Fibroblast of lung (primary cell): ENCODE measurements around the gene TPMT.

Experiments used
- EZH2 ChIP-seq: IDR thresholded peaks from 2 replicates; pipeline ENCODE4 v1.5.1; 2012; ENCODE audit warnings: low read length, control low read depth, mild to moderate bottlenecking; ENCODE audit errors: missing control alignments
- TF ChIP-seq, protein P1 (sequence below), 2 donors: IDR thresholded peaks in 1 of 2; conservative IDR thresholded peaks in 1 of 2; 1 replicate in 1 of 2; 2 replicates in 1 of 2; pipeline ENCODE4 v1.5.1; 2011 to 2012; ENCODE audit warnings: low read length in 2 of 2, control low read depth in 1 of 2, inconsistent platforms in 1 of 2, low read depth in 1 of 2, mild to moderate bottlenecking in 1 of 2

DNA sequence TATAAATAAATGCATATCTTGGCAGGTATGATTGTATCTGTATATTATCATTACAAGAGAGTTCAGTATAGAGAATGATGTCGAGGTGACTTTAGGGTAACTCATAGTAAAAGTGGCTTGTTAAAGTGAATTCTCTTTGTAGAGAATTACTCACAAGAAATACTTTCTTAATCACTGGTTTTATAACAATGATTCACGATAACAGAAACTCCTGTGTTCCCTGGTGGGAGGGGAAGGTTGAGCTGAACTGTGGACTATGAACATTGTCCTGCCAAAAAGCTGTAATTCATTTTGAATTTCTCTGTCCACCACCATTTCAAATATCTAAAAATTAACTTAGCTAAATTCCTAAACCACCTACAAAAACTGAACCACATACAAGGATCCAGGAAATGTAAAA lies 7.7 kb downstream of the TPMT start:
- TF ChIP-seq, protein P1, sequence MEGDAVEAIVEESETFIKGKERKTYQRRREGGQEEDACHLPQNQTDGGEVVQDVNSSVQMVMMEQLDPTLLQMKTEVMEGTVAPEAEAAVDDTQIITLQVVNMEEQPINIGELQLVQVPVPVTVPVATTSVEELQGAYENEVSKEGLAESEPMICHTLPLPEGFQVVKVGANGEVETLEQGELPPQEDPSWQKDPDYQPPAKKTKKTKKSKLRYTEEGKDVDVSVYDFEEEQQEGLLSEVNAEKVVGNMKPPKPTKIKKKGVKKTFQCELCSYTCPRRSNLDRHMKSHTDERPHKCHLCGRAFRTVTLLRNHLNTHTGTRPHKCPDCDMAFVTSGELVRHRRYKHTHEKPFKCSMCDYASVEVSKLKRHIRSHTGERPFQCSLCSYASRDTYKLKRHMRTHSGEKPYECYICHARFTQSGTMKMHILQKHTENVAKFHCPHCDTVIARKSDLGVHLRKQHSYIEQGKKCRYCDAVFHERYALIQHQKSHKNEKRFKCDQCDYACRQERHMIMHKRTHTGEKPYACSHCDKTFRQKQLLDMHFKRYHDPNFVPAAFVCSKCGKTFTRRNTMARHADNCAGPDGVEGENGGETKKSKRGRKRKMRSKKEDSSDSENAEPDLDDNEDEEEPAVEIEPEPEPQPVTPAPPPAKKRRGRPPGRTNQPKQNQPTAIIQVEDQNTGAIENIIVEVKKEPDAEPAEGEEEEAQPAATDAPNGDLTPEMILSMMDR (conservative IDR thresholded peaks at IDR 0.05 in 1 of 2, IDR thresholded peaks at IDR 0.05 in 1 of 2; ENCODE audit: low read depth in 1 of 2, low read length in 2 of 2) = no peak
- TF ChIP-seq EZH2 = no peak
